Amniotic stem cell (primary cell): ENCODE data around the gene RBM5.

Source experiments
- DNase-seq: peaks from one replicate; lab custom pipeline; 2025; lab: John Stamatoyannopoulos, UW

Gene RBM5

DNA sequence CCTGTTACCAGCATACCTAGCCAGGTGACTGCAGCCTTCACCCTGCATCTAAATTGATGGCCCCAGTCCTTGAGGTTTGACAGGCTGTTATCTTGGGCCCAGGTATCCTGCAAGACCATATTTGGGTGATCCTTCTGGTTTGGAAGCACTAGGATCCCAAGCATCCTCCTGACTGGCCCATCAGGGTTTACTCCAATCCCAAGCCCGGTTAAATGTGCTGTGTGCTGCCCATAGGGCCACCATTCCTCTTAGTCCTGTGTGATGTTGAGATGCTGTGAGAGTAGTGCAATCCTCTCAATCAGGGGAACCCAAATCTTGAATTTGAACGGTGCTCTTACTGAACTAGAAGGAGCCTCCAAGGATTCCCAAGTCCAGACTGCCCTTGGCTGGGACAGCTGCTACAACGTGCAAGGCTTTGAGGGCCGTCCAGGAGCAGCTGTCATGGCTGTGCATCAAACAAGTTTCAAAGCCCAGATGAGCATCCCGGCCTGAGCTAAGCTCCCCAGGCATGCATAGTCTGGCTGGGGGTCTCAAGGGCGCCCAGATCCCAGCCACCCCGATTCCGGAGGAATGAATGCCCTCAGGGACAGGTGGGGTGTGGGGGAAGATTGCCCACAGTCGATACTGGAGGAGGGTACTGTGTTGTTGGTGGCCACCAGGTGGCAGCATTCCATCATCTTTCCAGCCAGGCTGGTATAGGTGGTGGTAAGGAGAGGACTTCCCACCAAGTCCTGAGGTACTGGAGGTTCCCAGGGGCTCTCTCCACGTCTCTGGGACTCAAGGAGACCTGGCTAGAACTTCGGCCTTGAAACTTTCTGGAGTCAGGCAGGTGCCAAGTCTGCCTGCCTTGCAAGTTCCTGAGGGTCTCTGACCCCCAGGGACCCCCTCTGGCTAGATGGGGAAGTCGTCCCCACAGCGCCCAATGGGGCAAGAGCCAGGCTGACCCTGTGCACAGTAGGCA is 32.6 kb downstream of the RBM5 start:
- DNase-seq, result peak; percentile 60

DNA sequence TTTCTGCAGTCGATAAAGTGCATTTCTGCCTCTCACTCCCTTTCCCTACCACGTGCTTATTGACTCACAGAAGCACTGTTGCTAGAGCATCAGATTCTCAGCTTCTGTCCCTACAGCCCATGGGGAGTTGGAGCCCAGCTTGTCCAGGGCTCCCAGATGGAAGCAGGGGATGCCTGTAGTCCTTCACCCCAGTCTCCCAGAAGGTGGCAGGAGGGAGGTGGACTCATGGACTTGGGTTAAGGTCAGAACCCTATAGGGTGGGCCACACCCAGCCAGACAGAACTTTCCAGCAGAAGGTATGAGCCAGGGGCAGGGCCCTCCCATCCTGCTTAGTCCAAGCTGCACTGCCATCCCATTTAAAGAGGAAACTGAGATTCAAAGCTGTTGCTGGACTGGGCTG is 33.4 kb downstream of the RBM5 start:
- no peak for DNase-seq

DNA sequence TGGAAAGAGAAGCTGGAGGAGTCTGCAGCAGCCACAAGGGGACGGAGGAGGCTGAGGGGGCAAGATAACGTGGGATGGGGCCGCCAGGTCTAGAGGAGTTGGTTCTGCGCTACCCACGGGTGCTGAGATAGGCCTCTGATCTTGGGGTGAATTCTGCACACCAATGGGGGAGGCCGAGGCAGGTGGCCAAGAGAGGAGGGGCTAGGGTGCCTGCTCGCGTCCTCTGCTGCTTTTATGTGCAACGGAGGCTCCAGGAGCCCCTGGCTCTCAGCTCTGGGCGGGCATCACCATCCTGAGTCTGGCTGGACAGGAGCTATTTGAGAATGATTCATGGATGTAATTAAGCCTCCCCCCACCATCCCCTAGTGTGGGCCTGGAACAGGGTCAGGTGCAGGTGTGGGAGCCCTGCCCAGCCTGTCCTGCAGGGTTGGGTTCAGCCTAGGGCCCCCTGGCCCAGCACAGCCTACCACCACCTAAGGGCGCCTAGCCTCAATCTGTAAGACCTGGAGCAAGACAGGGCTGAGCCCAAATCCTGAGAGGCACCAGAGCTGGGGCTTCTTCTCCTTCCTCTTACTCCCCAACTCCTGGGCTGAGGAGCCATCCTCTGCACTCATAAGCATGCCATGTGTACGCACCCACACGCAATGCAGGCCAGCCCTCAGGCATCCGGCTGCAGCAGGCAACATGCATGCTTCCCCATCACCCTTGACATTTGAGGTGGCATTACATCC is 34.1 kb downstream of the RBM5 start:
- no peak for DNase-seq

DNA sequence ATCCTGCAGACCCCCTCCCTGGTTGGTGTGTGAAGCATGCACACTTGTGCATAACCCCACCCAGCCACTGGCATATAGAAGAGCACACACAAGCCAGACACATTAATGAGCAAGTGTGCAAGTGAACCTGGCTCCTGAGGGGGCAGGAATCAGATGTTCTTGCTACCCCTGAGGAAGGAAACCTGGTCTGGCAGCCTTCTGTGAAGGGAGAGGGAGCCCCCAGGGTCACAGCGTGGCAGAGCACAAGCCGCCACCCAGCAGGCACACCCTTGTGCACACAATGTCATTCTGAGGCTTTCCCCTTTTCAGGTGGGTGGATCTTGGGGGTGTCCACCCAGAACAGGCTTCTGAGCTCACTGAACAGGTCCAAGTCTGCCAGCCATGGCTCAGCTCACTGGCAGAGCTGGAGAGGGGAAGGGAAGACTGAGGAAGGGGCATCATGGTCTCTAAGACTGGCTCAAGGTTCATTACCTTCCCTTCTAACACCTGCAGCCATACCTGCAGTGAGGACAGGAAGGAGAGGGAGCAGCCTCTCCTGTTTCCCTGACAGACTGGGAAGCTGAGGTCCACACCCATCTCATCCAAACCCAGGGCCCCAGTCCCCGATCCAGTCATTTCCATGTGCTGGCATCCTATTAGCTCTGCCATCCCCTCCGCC is 34.8 kb downstream of the RBM5 start:
- no peak for DNase-seq

DNA sequence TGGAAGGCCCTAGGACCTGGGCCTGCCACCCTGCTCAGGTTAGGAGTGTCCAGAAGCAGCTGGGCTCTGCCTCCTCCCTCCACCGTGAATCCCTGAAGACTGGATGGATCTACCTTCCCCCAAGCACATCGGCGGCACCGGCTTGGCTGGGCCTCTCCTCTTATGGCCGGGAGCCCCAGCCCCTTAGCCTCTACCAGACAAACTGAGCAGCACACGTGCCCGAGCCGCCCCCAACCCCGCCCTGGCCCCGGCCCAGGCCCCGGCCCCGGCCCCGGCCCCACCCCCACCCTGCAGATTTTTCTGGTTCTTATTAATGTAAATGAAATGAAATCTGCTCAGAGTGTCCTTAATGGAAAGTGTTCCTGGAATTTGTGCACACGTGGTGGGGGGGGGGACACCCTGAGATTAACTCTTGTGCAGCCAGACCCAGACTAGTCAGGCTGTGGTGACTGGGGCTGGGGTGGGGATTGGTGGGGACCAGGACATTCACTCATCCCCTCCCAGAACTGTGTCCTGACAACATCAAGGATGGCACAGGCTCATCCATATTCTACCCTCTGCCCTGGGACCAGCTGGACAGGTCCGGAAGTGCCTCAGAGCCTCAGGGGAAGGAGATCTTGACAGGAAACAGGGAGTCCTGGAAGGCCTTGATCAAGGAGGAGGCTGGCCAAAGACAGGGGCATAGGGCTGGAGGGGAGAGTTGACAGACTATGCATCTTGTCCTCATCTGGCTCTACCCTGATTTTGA is 35.5 kb downstream of the RBM5 start:
- no peak for DNase-seq

DNA sequence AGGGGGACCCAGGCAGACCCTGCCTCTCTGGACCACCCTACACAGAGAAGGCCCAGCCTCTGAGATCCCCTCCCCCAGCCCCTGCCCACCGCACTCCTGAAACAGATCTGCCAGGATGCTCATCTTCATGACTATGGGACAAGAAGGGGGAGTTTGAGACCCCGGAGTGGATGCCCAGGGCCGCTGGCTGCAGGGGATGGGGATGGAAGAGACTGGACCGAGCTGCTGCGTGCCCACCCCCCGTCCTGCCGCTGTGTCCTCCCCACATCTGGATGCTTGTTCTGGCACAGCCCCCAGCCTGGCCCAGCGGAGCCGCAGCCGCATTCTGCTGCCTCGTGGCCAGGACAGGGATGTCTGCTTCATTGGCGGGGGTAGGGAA is 36.1 kb downstream of the RBM5 start:
- DNase-seq, result no peak

DNA sequence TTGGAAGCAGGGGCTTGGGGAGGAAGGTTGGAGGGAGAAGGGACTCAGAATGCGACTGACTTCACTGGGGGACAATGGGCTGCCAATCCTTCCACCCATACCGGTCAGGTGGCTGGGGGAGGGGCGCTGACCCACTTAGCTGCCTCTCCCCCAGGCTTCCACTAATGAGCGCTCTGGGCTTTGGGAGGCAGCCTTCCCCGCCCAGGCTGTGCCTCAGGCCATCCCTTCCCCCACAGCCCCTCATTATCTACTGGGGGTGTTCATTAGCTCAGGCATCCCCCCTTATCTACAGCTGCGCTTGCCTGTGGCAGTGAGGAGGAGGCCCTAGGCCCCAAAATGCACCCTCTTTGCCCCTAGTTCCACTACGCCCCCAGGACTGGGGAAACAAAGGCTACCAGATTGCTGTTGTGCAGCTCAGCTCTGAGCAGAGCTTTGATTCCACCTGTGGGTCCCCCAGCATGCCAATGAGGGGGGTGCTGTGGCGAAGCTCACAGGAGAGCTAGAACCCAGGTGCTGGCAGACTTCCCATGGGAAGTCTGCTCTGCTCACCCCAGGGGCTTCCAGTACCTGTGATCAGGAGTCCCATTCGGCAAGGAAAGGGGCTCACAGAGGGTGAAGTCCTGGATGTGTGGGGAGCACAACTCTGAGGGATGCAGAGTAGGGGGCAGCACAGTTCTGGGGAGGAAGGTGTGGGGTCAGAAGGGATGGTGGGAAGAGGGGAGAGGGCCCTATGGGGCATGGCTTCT is 37.0 kb downstream of the RBM5 start:
- DNase-seq, result no peak

DNA sequence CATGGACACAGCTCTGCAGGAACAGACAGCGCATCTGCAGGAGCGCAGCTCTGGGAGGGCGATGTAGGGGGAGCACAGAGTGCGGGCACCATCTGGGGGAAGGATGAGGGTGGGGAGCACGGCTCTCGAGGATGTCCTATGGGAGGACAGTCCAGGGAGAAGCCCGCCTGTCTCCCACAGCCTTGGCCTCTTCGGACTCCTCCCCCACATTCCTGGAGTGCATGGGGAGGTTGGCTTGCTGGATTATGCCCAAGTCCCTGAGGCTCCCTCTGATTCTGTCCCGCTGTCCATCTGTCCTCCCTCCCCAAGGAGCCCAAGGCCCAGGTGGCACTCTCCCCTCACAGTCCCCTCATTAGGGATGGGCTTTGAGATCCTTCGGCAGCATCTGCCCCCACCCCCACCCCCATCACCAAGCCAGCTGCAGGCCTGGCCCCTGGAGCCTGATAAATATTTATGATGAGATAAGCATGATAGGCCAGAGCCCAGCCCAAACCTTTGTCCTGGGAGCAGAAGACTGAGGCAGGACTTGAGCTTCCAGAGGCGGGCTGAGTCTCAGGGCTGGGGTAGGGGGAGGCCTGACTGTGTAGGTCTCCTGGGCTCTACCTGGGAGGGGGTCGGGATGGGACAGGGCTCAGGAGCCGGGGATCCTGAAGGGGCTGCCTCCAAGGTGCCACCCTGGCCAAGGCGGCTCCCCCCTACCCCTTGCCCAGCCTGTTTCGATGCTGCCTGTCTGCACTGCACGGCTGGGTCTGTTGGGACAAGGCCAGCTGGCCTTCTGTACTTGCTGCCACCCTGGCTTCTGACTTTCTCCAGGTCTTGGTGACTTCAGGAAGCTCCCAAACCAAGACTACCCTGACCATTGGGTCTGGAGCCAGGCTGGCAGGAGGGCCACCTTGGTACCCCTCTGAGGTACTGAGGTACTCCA is 37.8 kb downstream of the RBM5 start:
- DNase-seq, result no peak

DNA sequence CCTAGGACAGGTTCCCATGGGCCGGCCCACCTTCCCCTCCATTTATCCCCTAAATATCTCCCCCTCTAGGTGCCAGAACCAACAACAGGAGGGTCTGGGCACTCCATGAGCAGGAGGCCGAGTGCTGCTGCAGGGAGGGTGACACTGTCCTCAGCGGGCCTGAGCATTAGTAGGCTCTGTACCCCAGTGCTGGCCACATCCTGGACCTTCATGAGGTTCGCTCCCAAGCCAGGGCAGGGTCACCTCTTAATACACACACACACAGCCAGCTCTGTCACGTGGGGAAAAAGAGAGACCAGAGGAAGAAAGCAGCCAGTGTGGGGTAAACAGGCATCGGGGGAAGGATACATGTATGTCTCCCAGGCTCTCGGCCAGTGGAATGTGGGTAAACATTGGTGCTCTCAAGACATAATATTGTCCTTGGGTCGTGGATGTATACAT is 38.6 kb downstream of the RBM5 start:
- no peak for DNase-seq

DNA sequence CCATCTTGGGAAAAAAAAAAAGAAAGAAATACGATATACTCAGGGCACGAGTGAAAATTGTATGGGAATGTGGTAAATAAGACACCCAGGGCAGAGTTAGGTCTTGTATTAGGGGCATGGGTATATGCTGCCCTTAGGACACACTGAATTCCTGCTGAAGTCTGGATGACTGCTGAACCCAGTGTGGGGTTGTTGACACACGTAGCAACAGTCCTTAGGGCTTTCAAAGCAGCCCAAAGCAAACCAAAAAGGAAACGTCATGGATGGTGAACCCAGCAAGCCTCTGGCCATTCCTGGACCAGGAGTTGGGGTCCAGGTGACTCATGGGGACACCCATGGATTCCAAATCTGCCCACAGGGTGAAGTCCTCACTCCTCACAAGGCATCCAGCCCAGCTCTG is 39.3 kb downstream of the RBM5 start:
- DNase-seq, result no peak

DNA sequence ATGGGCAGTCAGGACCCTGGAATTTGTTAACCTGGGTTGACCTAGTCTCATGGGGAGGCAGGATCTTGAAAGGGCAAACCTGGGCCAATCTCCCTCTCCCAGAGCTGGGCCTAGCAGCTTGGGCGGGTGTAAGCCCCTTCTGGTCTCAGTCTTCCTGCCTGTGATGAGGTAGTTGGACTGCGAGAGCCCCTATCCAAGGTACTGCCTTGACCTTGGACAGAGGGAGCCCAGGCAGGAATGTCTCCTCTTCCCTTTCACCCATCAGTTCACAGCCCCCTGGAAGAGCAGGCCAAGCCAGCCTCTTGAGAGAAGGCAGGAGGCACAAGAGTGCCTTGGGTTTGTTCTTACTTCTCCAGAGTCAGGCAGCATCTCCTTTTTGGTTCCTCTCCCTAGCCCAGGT is 41.7 kb downstream of the RBM5 start:
- no peak for DNase-seq

DNA sequence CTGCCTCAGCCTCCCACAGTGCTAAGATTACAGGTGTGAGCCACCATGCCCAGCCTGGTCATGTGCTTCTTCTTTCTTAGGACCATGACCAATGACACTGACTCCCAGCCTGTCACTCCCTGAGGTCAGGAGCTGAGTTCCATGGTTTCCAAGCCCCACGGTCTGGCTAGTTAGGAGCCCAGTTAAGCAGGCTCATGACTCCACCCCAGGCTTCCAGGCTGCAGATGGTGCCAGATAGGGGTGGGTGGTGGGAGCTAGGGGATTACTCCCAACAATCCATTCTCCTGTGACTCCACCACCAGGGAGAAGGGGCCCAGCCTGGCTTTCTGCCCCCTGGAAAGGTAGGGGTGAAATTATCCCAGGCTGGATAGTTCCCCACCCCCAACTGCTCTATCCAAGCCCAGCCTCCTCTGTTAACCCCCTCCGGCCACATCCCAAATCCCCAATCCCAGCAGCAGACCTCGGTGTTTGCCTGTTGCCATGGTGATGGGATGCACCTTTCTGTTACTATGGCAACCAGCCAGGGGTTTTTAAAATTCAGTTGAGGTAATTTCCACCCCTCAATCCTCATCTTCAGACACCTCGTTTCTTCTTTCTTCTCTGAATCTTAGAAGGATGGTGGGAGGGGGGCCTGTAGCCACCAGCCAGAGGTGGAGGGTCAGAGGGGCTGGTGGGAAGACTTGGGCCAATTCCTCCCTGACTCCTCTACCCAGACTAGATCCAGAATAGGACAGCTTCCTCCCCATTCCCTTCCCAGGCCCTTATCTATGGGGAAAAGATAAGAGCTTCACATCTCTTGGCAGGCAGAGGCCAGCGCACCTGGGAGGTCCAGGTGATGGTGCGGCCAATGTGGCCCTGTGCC is 43.9 kb downstream of the RBM5 start:
- DNase-seq, result no peak

DNA sequence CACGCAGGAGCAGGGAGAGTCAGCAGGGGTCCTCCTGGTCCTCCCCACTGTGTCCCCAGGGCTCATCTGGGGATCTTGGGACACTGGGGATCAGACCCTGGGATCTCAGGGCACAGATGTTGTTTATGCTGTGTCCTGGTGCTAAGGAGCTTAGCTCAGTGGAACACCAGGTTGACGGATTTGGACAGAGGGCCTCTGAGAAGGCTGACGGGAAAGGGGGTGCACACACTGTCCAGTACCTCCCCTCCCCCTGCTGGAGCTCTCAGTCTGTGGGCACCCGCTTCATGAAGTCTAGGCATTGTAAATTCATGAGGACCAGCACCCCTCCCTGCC is 44.5 kb downstream of the RBM5 start:
- DNase-seq, result no peak

DNA sequence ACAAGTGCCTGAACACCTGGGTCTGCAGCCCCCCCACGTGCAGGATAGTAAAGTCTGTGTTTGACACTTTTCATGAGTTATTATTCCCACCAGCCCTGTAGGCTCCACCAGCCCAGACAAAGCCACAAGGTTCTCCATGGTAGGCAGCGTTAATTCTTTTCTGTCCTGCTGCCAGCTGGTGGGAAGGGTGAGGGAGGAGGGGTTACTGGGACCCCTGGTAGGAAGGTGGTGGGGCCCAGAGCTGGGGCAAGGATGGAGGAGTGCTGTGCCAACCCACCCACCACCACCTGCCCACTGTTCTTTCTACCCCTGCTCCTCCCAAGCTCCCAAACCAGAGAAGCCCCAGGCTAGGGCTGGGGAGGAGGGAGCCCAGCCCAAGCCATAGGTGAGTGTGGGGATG is 45.6 kb downstream of the RBM5 start:
- no peak for DNase-seq

DNA sequence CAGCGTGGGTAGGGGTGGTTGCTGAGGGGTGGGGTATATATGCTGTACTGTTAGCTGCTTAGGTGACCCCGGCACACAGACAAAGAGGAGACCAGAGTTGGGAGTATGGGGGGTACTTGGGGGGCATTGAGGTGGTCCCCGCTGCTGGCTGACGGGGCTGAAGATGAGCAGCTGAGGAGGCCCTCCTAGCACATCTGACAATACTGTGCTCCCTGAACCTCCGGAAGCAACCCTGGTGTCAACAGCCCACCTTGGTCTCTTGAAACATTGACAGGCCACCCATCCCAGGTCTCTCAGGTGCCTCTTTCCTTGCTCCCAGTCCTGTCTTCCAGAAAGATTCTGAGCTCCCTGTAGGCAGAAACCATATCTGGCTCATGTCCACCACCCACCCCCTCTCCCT is 47.2 kb downstream of the RBM5 start:
- no peak for DNase-seq

DNA sequence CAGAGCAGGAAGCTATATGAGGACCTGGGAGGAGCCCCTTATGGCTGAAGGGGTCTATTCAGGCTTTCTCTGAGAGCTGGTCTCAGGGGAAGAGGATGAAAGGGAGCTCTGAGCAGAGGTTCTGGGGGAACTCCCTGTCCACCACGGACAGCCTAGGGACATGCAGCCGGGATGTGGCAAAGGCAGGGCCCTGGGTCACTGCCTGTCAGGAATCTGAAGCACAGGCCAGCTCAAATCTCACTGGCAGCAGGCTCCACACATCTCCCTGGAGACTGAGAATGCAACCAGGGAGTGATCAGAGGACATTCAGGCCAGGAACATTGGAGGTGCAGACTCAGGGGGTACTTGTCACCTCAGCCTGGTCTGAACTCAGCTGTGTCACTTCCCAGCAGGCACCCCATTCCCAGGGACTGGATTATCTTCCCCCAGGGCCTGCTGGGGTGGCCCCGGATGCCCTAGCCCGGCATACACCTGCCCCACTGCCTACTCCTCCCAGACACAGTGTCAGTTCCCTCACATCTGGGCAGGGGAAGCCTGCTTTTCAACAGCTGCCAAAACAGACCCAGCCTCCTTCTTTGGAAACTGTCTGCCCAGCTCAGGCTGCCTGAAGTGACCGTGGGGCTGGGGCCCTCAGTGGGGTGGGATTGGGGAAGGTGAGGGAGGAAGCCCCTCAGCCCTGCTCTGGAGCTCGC is 48.1 kb downstream of the RBM5 start:
- DNase-seq, result no peak

DNA sequence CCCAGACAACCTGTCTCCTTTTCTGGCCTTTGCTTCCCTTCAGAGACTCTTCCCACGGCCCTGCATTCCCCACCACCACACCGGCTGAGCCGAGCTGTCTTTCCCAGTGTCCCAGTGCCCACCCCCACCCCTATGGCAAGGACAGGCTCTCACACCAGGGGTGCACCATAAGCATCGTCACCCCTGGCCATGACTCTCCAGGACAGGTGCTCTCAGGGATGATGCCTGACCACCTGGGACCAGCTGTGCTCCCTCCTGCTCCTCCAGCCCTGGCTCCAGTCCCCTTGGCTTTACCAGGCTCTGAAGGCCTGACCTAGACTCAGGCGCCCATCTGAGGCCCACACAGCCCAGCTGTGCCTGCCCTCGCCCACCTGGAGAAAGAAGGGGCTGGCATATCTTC is 48.8 kb downstream of the RBM5 start:
- no peak for DNase-seq

DNA sequence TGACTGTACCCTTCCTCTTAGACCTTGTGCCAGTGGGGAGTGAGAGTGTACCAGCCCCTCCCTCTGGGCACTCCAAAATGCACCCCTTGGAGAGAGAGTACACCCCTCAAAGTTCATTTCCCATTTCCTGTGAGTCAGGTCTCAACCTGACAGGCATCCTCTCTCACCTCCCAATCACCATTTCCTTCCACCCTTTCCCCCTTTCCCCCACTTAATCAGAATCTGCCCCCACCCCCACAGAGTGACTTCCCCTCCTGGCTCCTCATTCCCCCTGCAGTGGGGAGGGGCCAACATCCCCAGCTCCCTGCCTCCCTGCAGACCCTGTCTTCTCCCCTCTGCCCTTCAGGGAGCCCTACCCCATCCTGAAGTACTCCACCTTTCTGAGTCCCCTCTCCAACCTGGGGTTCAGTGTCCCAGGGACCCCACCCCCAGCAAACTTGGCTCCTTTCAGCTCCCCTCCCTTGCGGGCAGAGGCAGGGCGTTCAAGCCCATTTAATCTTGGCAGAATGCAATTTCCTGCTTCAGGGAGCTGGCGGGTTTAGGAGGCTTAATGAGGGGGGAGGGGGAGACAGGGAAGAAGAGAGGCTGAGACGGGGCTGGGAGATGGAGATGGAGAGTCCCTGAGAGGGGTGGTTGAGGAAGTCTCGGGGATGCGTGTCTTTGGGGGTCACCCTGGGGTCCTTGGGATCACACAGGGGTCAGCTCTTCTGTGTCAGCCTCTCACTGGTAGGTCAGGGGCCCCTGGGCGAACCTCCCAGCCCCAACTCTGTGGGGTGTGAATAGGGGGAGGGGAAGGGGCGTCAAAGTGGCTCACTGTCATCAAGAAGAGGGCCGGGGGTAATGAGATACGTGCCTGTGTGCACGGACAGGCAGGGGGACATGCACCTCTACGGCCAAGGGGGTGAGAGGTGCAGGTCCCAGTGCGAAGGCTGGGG is 49.8 kb downstream of the RBM5 start:
- DNase-seq, result no peak
